ENCODE results near the gene ROCK2. TPM values are rescaled to one million over a fixed set of nuclear protein-coding genes. Genes with fewer than 3 reads are reported as not detected.
A peak's percentile ranks its signal among the peaks of the same experiment; 100 is the strongest.

Gene ROCK2
- polyA plus RNA-seq, 3 donors: 2.8 to 10.2 (median 4.3) TPM

DNA sequence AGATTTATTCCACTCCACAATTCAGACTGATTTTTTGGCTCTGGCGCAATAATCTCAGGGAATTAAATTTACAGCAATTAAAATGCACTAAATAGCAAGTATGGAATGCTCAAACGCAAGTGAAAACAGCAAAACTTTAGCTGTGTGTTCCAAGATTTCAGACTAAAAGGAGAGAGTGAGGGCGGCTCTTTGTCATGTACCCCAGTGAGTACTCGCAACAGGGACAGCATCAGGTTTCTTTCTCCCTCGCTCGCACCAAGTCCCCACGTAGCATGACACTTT lies 1.1 kb downstream of the ROCK2 start:
- H3K79me2 ChIP-seq (ENCODE audit: insufficient read depth, low read length): peaks cover 61% of the 10 kb centered on the region
- H3K4me2 ChIP-seq (replicated peaks; ENCODE audit: extremely low read depth, low read length, poor library complexity, severe bottlenecking): peak overlapping the region; percentile 76
- Mint-ChIP-seq H3K36me3 (no peaks in the 10 kb centered on the region), H3K27me3 (ENCODE audit: low read depth in 3 of 3) (peaks cover 0 to 2% (median 0%) of the 10 kb centered on the region in 3 donors), H3K4me3 (peak overlapping the region; percentile 98 to 99), H3K27ac (peak overlapping the region; percentile 72 to 95 (median 88)), H3K9me3 (no peaks in the 10 kb centered on the region), H3K4me1 (peaks cover 32% of the 10 kb centered on the region)
- no peaks in the 10 kb centered on the region for H3K9me3 ChIP-seq (replicated peaks in 1 of 2; ENCODE audit: control insufficient read depth in 1 of 2, insufficient read depth in 1 of 2, low read length in 2 of 2)
- intact Hi-C loops (cut with micrococcal nuclease): loop anchor here (5.0 to 10.0 kb wide), 2 partner anchors 186 to 189 kb away; partner anchors contain the start of gene SLC66A3 (in 2 of the 2)
- H2AFZ ChIP-seq (ENCODE audit: insufficient read depth, low read depth, low read length, poor library complexity, severe bottlenecking): peak overlapping the region; percentile 84
- peak overlapping the region; percentile 80 to 97 (median 89) for H3K4me3 ChIP-seq (replicated peaks in 1 of 3; ENCODE audit: low read depth in 2 of 3, low read length in 3 of 3)
- peaks cover 23% of the 10 kb centered on the region in 2 donors for H3K4me1 ChIP-seq (ENCODE audit: control insufficient read depth in 1 of 2, insufficient read depth in 2 of 2, low read length in 2 of 2)
- H3K9ac ChIP-seq (ENCODE audit: insufficient read depth, low read length, poor library complexity, severe bottlenecking): peak overlapping the region; percentile 89
- peaks cover 49% of the 10 kb centered on the region for H4K20me1 ChIP-seq (ENCODE audit: insufficient read depth, low read length)
- no peaks in the 10 kb centered on the region for H3K36me3 ChIP-seq (replicated peaks in 1 of 2; ENCODE audit: control insufficient read depth in 1 of 2, insufficient read depth in 2 of 2, low read length in 2 of 2)
- no peaks in the 10 kb centered on the region for H3K27me3 ChIP-seq (ENCODE audit: control insufficient read depth in 2 of 2, insufficient read depth in 2 of 2, low read length in 2 of 2)
- WGBS (ENCODE audit: insufficient coverage): 0% methylated on average over 1 of the region's 7 CpGs
- peak overlapping the region; percentile 46 to 79 for H3K27ac ChIP-seq (ENCODE audit: low read depth in 1 of 2, low read length in 2 of 2)
- DNase-seq: no peak
- TF ChIP-seq, protein P1, sequence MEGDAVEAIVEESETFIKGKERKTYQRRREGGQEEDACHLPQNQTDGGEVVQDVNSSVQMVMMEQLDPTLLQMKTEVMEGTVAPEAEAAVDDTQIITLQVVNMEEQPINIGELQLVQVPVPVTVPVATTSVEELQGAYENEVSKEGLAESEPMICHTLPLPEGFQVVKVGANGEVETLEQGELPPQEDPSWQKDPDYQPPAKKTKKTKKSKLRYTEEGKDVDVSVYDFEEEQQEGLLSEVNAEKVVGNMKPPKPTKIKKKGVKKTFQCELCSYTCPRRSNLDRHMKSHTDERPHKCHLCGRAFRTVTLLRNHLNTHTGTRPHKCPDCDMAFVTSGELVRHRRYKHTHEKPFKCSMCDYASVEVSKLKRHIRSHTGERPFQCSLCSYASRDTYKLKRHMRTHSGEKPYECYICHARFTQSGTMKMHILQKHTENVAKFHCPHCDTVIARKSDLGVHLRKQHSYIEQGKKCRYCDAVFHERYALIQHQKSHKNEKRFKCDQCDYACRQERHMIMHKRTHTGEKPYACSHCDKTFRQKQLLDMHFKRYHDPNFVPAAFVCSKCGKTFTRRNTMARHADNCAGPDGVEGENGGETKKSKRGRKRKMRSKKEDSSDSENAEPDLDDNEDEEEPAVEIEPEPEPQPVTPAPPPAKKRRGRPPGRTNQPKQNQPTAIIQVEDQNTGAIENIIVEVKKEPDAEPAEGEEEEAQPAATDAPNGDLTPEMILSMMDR (IDR thresholded peaks at IDR 0.05): no peak

DNA sequence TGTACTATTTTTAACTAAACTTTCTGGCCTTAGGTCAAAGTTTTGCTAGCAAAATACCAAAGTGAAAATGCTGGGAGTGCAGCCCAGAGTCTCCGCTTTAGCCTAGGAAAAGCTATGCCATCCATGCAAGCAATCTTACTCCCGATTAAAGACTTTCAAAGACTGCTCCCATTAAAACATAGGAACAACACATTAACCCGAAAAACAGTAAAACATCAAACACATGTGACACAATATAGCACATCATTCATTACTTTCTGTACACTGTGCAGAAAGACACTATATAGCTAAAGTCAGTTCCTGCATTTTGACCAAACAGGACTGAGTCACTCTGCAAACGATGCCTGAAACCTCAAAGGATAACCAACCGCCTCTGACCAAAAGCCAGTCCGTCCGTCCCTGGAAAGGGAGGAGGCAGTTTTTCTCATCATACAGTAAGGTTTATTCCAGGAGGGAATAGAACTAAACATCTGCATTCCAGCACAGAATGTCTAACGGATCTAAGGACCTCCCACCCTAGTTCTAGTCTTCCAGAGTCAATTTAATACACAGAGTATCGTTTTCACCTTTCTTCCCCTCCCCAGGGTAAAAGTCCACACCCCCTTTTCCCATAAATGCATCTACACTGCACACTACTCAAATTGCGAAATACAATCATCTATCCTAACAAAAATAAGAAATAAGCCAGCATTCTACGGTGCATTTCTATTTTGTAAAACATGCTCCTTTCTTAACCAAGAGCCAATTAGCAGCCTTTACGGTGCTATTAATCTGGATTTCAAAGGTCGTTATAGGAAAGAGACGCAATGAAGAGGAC lies 1.7 kb downstream of the ROCK2 start:
- H2AFZ ChIP-seq (ENCODE audit: insufficient read depth, low read depth, low read length, poor library complexity, severe bottlenecking): peak overlapping the region; percentile 84
- H3K27ac Mint-ChIP-seq: peak overlapping the region in 3 of 7 donors; percentile 90 to 95 (median 90)
- H3K4me3 Mint-ChIP-seq: peak overlapping the region; percentile 98 to 99
- H3K9ac ChIP-seq (ENCODE audit: insufficient read depth, low read length, poor library complexity, severe bottlenecking): peak overlapping the region; percentile 89
- peaks cover 54% of the 10 kb centered on the region for H4K20me1 ChIP-seq (ENCODE audit: insufficient read depth, low read length)
- H3K9me3 Mint-ChIP-seq: no peaks in the 10 kb centered on the region
- H3K27me3 Mint-ChIP-seq (ENCODE audit: low read depth in 3 of 3): peaks cover 0 to 2% (median 0%) of the 10 kb centered on the region in 3 donors
- H3K27ac ChIP-seq (ENCODE audit: low read depth in 1 of 2, low read length in 2 of 2): peak overlapping the region in 1 of 2 donors; percentile 79
- TF ChIP-seq, protein P1 (IDR thresholded peaks at IDR 0.05): no peak
- peaks cover 23% of the 10 kb centered on the region in 2 donors for H3K4me1 ChIP-seq (ENCODE audit: control insufficient read depth in 1 of 2, insufficient read depth in 2 of 2, low read length in 2 of 2)
- WGBS (ENCODE audit: insufficient coverage): 24% methylated on average over 6 of the region's 14 CpGs
- intact Hi-C loops (cut with micrococcal nuclease): loop anchor here (5.0 to 10.0 kb wide), 2 partner anchors 185 to 188 kb away; partner anchors contain the start of gene SLC66A3 (in 2 of the 2)
- H3K27me3 ChIP-seq (ENCODE audit: control insufficient read depth in 2 of 2, insufficient read depth in 2 of 2, low read length in 2 of 2): no peaks in the 10 kb centered on the region
- H3K79me2 ChIP-seq (ENCODE audit: insufficient read depth, low read length): peaks cover 66% of the 10 kb centered on the region
- H3K4me3 ChIP-seq (replicated peaks in 1 of 3; ENCODE audit: low read depth in 2 of 3, low read length in 3 of 3): peak overlapping the region; percentile 80 to 97 (median 89)
- H3K9me3 ChIP-seq (replicated peaks in 1 of 2; ENCODE audit: control insufficient read depth in 1 of 2, insufficient read depth in 1 of 2, low read length in 2 of 2): no peaks in the 10 kb centered on the region
- peak overlapping the region; percentile 76 for H3K4me2 ChIP-seq (replicated peaks; ENCODE audit: extremely low read depth, low read length, poor library complexity, severe bottlenecking)
- no peaks in the 10 kb centered on the region for H3K36me3 ChIP-seq (replicated peaks in 1 of 2; ENCODE audit: control insufficient read depth in 1 of 2, insufficient read depth in 2 of 2, low read length in 2 of 2)
- peaks cover 32% of the 10 kb centered on the region for H3K4me1 Mint-ChIP-seq
- no peaks in the 10 kb centered on the region for H3K36me3 Mint-ChIP-seq
- peak; percentile 27 to 45 (median 34) for DNase-seq
